NCI-H2171 (cell line): ENCODE measurements around the gene TMEM204.

Source experiments
- DNase-seq: peaks from one replicate; lab custom pipeline; 2025; lab: John Stamatoyannopoulos, UW

TMEM204 gene

GRCh38 chr16:1557576-1557975 is 24.1 kb downstream of the TMEM204 start:
- no peak for DNase-seq

GRCh38 chr16:1559446-1559975 is 26.0 kb downstream of the TMEM204 start:
- DNase-seq, result no peak

- no peak for DNase-seq
Observed at GRCh38 chr16:1560153-1560552, 26.7 kb downstream of the TMEM204 start.

GRCh38 chr16:1560866-1561265 is 27.4 kb downstream of the TMEM204 start:
- DNase-seq, result no peak

DNA sequence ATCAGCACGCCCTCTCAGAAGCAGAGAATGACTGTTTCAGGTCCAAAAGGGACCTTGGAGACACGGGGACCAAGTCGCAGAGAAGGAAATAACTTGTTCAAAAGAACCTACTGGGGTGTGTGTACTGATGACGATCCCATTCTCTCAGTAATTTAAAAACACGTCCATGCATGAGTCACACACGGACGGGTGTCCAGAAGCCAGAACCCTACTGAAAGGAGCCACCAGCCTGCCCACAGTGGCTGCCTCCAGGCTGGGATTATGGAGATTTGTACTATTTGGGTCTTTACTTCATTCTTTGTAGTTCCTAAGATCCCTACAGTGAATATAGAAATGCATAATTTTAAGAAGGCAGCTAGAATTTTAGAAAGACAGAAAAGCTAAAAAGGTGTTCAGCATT is 27.8 kb downstream of the TMEM204 start:
- DNase-seq, result no peak

- no peak for DNase-seq
Observed at GRCh38 chr16:1561836-1562235, 28.4 kb downstream of the TMEM204 start.

GRCh38 chr16:1563786-1564185 is 30.3 kb downstream of the TMEM204 start:
- DNase-seq, result no peak

- DNase-seq, result no peak
Observed at GRCh38 chr16:1564325-1564724, 30.9 kb downstream of the TMEM204 start.

DNA sequence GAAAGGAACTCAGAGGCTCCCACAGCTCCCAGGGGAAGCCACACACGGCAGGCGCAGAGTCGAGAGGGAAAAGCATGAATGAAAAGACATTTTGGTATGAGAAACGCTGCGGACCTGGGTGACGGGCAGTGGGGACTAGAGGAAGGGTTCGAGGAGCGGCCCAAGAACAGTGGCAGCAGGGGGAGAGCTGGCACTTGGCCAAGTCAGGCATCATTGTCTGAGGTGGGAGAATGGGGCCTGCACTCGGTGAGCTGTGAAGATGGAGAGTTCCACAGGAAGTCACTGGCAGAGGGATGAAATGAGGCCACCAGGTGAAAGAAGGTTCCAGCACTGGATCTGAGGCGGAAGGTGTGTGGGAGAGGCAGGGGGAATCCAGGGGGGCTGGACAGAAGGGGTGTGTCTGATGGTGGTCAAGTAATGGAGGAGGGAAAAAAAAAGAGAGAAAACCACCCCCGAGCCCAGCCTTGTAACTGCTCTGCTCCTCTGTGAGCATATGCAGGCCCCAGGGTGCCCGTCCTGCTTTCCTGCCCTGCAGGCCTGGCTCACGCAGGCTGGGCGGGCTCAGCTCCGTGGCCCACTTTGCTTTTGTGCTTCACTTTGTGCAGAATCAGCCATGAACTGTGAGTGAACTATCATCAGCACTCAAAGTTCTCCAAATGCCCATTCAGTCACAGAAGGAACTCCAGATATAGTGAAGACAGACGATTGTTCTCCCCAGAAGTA is 31.8 kb downstream of the TMEM204 start:
- no peak for DNase-seq

DNA sequence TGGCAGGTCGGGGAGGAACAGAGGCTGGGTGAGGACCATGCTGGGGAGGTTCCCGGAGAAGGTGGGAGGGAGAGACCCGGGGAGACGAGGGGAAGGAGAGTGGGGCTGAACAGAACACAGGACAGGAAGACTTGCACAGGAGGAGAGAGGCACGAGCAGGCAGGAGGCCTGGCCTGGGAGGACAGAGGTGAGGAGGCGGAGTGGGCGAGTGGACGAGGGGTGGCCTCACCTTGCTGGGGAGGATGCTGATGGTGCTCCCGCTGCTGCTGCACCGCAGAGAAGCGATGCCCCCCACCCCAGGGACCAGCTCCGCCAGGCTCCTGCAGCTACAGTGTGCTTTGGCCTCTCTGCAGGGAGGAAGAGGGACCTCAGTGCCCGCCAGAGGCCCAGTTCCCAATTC is 34.5 kb downstream of the TMEM204 start:
- no peak for DNase-seq

- no peak for DNase-seq
Observed at GRCh38 chr16:1571012-1571671, 37.7 kb downstream of the TMEM204 start.

GRCh38 chr16:1572673-1573072 is 39.2 kb downstream of the TMEM204 start:
- DNase-seq, result no peak

- DNase-seq, result no peak
Observed at GRCh38 chr16:1573301-1573700, 39.8 kb downstream of the TMEM204 start.

GRCh38 chr16:1575578-1575977 is 42.1 kb downstream of the TMEM204 start:
- no peak for DNase-seq

DNA sequence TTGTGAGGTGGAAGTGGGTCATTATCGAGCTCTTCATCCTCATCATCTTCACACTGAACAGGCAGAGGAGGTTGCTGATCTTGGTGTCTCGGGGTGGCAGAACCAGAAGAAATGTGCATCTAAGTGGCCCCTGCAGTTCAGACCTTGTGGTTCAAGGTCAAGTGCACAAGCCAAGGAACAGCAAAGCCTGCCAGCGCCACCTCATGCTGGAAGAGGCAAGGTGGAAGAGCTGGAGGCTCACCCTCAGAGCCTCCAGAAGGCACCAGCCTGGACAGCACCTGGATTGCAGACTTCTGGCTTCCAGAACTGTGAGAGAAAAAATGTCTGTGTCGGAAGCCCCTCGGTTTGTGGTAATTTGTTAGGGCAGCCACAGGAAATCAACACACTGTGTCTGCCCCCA is 45.7 kb downstream of the TMEM204 start:
- no peak for DNase-seq

DNA sequence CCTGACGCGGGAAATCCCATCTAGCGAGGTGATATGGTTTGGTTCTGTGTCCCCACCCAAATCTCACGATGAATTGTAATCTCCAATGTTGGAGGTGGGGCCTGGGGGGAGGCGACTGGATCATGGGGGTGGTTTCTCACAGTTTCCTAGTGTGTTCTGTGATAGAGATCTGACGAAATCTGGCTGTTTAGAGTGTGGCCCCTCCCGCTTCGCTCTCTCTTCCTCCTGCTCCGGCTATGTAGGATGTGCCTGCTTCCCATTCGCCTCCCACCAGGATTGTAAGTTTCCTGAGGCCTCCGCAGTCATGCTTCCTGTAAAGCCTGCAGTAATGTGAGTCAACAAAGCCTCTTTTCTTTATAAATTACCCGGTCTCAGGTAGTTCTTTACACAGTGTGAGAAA is 46.8 kb downstream of the TMEM204 start:
- no peak for DNase-seq

- no peak for DNase-seq
Observed at GRCh38 chr16:1580956-1581355, 47.5 kb downstream of the TMEM204 start.

DNA sequence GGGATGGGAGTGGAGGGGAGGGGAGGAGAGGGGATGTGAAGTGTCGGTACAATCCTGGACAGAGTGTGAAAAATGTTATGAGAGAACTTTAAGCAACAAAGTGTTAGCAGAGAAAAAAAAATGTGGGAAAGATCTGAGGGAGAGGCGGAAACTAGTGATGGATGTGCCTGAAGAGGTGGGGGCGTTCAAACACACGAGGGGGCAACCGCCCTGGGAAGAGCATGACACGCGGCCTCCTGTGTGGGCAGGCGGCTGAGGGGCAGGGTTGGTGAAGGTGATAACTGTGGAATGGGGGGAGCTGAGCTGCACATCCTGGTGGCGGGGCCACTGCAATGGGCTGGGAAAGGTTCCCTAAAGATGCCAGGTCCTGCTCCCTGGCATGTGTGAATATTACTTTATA is 48.3 kb downstream of the TMEM204 start:
- no peak for DNase-seq

DNA sequence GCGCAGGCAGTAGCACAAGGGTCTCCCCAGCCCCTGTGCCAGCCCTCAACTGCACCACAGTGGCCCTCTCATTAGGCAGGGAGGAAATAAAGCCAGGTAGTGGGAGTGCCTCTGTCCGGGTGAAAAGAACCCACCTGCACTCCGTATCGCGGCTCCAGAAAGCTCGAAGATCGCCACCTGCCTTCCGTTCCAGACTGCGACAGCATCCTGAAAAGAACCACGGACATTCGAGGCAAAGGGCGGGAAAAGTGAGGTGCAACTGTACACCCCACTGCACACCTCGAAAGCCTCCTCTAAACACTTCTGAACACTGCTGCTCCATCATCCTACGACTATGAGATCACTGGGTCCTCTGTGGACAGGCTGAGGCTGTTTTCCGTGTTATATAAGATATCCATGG is 49.7 kb downstream of the TMEM204 start:
- DNase-seq, result no peak

DNA sequence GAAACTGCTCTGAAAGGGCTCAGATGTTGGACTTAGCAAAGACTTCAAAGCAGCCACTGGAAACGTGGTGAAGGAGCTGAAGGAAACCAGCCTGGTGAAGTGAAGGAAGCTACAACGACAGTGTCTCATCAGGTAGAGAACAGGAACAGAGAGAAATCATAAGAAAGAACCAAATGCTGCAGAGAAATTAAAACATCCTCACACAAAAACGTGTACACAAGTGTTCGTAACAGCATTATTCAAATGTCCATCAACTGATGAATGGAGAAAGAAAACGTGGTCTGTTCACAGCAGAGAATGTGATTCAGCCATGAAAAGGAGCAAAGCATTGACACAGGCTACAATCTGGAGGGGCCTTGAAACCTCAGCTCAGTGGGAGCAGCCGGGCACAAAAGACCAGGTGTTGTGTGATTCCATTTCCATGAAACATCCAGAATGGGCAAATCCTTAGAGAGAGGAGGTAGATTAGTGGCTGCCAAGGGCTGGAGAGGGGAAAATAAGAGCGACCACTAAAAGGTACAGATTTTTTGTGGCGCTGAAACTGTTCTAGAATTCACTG is 51.5 kb downstream of the TMEM204 start:
- no peak for DNase-seq

GRCh38 chr16:1590366-1590765 is 56.9 kb downstream of the TMEM204 start:
- DNase-seq, result no peak

GRCh38 chr16:1590930-1591705 is 57.7 kb downstream of the TMEM204 start:
- DNase-seq, result no peak

DNA sequence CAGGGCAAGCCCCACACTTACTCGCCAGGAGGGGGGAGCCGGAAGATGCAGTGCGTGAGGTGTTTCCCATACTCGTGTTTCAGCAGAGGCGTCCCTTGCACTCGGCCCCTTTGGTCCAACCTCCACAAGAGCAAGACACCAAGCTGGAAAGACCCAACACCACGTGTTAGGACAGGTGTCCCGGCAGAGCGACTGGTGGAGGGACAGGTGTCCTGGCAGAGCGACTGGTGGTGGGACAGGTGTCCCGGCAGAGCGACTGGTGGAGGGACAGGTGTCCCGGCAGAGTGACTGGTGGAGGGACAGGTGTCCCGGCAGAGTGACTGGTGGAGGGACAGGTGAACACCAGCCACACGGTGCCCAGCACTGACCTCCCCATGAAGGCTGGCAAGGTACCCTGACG is 59.0 kb downstream of the TMEM204 start:
- DNase-seq, result no peak
